OCI-LY1 (cell line): ENCODE data around the gene NSA2.

Experiments
- H2AFZ ChIP-seq: fragments of 200-600 bp; sonication (generic), shearing (Covaris generic); 2 replicates; pipeline ENCODE4 v1.6.0; 2014; ENCODE audit warnings: antibody characterized with exemption, mild to moderate bottlenecking, low read length
- H3F3A ChIP-seq: fragments of 200-600 bp; sonication (generic), shearing (Covaris generic); 2 replicates; pipeline ENCODE4 v1.6.0; 2014; ENCODE audit warnings: mild to moderate bottlenecking, antibody characterized with exemption, low read length, moderate library complexity; ENCODE audit not compliant: insufficient read depth
- H3K27ac ChIP-seq: fragments of 200-600 bp; sonication (generic); 2 replicates; pipeline ENCODE4 v1.5.1; 2014; ENCODE audit warnings: low read length, mixed run types, mild to moderate bottlenecking, low read depth; ENCODE audit not compliant: poor library complexity, severe bottlenecking
- H3K27me3 ChIP-seq: fragments of 200-600 bp; sonication (generic); 2 replicates; pipeline ENCODE4 v1.6.0; 2014; ENCODE audit warnings: antibody characterized with exemption, mild to moderate bottlenecking, low read length, moderate library complexity; ENCODE audit not compliant: insufficient read depth
- H3K36me3 ChIP-seq: fragments of 200-600 bp; sonication (generic); 2 replicates; pipeline ENCODE4 v1.6.1; 2014; ENCODE audit warnings: mild to moderate bottlenecking, antibody characterized with exemption, low read length, moderate library complexity, mixed read lengths; ENCODE audit not compliant: insufficient read depth
- H3K4me1 ChIP-seq: fragments of 200-600 bp; sonication (generic); 2 replicates; pipeline ENCODE4 v1.5.1; 2014; ENCODE audit warnings: mild to moderate bottlenecking, low read length, moderate library complexity; ENCODE audit not compliant: insufficient read depth, severe bottlenecking
- H3K4me2 ChIP-seq: fragments of 200-600 bp; sonication (generic), shearing (Covaris generic); 2 replicates; pipeline ENCODE4 v1.6.1; 2014; ENCODE audit warnings: low read length
- H3K4me3 ChIP-seq: fragments of 200-600 bp; sonication (generic); 2 replicates; pipeline ENCODE4 v1.5.1; 2014; ENCODE audit warnings: low read length, low read depth, mild to moderate bottlenecking, mixed read lengths; ENCODE audit not compliant: poor library complexity, severe bottlenecking
- H3K79me2 ChIP-seq: fragments of 200-600 bp; shearing (Covaris generic); 2 replicates; pipeline ENCODE4 v1.6.1; 2016; ENCODE audit warnings: mixed run types, low read length, mixed read lengths; ENCODE audit not compliant: insufficient read depth
- H3K9ac ChIP-seq: fragments of 200-600 bp; sonication (generic), shearing (Covaris generic); 2 replicates; pipeline ENCODE4 v1.6.1; 2014; ENCODE audit warnings: mild to moderate bottlenecking, low read length, mixed read lengths
- H3K9me2 ChIP-seq: fragments of 200-600 bp; sonication (generic), shearing (Covaris generic); 2 replicates; pipeline ENCODE4 v1.6.1; 2014; ENCODE audit warnings: low read depth, mild to moderate bottlenecking, low read length, mixed read lengths
- H3K9me3 ChIP-seq: fragments of 200-600 bp; shearing (Covaris generic); 2 replicates; pipeline ENCODE4 v1.6.1; 2014; ENCODE audit warnings: low read length, mixed read lengths
- H4K20me1 ChIP-seq: fragments of 200-600 bp; sonication (generic), shearing (Covaris generic); 2 replicates; pipeline ENCODE4 v1.6.0; 2016; ENCODE audit warnings: mild to moderate bottlenecking, low read length; ENCODE audit not compliant: insufficient read depth
- CTCF ChIP-seq: fragments of 200-600 bp; sonication (generic), shearing (Covaris generic); IDR thresholded peaks from 2 replicates; pipeline ENCODE4 v1.5.1; 2017; ENCODE audit warnings: mild to moderate bottlenecking, antibody characterized with exemption, low read length, moderate library complexity, mixed read lengths
- EZH2 ChIP-seq: fragments of 200-600 bp; sonication (generic), shearing (Covaris generic); IDR thresholded peaks from 2 replicates; pipeline ENCODE4 v1.8.0; 2017; ENCODE audit warnings: borderline replicate concordance, mixed run types, mild to moderate bottlenecking, antibody characterized with exemption, low read length, moderate library complexity, mixed read lengths

Gene NSA2

DNA sequence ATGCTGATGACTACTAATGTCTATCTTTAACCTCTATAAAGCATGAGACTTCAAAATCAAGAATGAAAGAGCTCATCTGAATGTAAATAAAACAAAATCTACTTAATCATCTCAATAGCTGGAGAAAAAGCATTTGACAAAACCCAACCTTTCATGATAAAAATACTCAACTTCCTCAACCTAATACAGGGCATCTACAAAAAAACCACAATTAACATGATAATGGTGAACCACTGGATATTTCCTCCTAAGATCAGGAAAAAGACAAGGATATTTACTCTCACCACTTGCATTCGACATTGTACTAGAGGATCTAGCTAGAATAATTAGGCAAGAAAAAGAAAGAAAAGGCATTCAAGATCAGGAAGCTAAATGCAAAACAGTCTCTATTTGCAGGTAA is 49.8 kb downstream of the NSA2 start:
- no peaks in the 10 kb centered on the region for H3K4me1 ChIP-seq
- H4K20me1 ChIP-seq, result no peaks in the 10 kb centered on the region
- H3K27ac ChIP-seq, result no peak overlapping the region
- H3K9ac ChIP-seq, result no peak overlapping the region
- H2AFZ ChIP-seq, result no peak overlapping the region
- no peak for TF ChIP-seq EZH2
- no peak for TF ChIP-seq CTCF
- no peaks in the 10 kb centered on the region for H3K36me3 ChIP-seq
- no peak overlapping the region for H3K4me2 ChIP-seq
- no peaks in the 10 kb centered on the region for H3K9me2 ChIP-seq
- H3K79me2 ChIP-seq, result no peaks in the 10 kb centered on the region
- H3K27me3 ChIP-seq, result no peaks in the 10 kb centered on the region
- no peaks in the 10 kb centered on the region for H3K9me3 ChIP-seq
- H3K4me3 ChIP-seq, result no peak overlapping the region
- H3F3A ChIP-seq, result no peaks in the 10 kb centered on the region

- Histone ChIP-seq H3K27ac (no peak overlapping the region), H3K27me3 (no peaks in the 10 kb centered on the region), H3K9ac (no peak overlapping the region), H3K36me3 (no peaks in the 10 kb centered on the region), H4K20me1 (no peaks in the 10 kb centered on the region), H3K79me2 (no peaks in the 10 kb centered on the region), H2AFZ (no peak overlapping the region), H3K4me1 (no peaks in the 10 kb centered on the region), H3F3A (no peaks in the 10 kb centered on the region), H3K9me2 (no peaks in the 10 kb centered on the region), H3K9me3 (no peaks in the 10 kb centered on the region), H3K4me3 (no peak overlapping the region), H3K4me2 (no peak overlapping the region)
- TF ChIP-seq EZH2 (no peak), CTCF (no peak)
These were observed 55.2 kb downstream of the NSA2 start for GRCh38 chr5:74822288-74822687.

GRCh38 chr5:74829413-74829812 is 62.4 kb downstream of the NSA2 start:
- TF ChIP-seq CTCF (no peak), EZH2 (no peak)
- no peak overlapping the region for H3K4me2 ChIP-seq
- H3K27me3 ChIP-seq, result no peaks in the 10 kb centered on the region
- H2AFZ ChIP-seq, result no peak overlapping the region
- H3K27ac ChIP-seq, result no peak overlapping the region
- H3K9ac ChIP-seq, result no peak overlapping the region
- H4K20me1 ChIP-seq, result no peaks in the 10 kb centered on the region
- H3K9me3 ChIP-seq, result no peaks in the 10 kb centered on the region
- H3K4me1 ChIP-seq, result no peaks in the 10 kb centered on the region
- no peaks in the 10 kb centered on the region for H3K79me2 ChIP-seq
- H3K9me2 ChIP-seq, result no peaks in the 10 kb centered on the region
- H3F3A ChIP-seq, result no peaks in the 10 kb centered on the region
- H3K36me3 ChIP-seq, result no peaks in the 10 kb centered on the region
- H3K4me3 ChIP-seq, result no peak overlapping the region
